Activated CD4-positive, alpha-beta T cell treated with anti-CD3 and anti-CD28 coated beads for 4 hours (primary cell): ENCODE data around the gene TEAD2.
"Not testable (repeated sequence)": the region's sequence is repeated elsewhere in the genome, so short reads cannot be mapped to it uniquely, and the experiment has no call there.

ENCODE experiments used
- DNase-seq, 2 donors: peaks; one replicate each; pipeline ENCODE4 v3.0.0-alpha.2; 2020

The TEAD2 gene

DNA sequence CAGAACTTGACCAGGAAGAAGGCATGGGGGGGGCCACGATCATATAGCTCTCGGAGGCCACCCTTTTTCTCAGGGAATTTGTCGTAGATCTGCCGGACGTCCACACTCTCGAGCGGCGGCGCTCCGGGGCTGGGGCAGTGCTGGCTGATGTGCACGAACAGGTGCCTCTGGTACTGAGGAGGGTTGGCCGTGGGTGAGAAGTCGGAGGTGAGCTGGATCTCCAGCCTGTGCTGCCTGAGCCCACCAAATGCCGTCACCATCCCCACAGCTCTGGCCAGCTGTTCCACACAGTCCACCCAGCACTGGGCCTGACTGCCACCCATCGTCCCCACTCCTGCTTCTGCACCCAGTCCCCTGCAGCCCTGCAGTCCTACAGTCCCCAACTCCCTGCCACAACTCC lies 15.0 kb downstream of the TEAD2 start:
- no peak for DNase-seq

- DNase-seq = no peak
Measured at GRCh38 chr19:49344505-49345423, 17.5 kb downstream of the TEAD2 start.

- DNase-seq = no peak
Measured at GRCh38 chr19:49343123-49343522, 19.1 kb downstream of the TEAD2 start.

GRCh38 chr19:49342291-49342721 lies 19.9 kb downstream of the TEAD2 start:
- DNase-seq = no peak

DNA sequence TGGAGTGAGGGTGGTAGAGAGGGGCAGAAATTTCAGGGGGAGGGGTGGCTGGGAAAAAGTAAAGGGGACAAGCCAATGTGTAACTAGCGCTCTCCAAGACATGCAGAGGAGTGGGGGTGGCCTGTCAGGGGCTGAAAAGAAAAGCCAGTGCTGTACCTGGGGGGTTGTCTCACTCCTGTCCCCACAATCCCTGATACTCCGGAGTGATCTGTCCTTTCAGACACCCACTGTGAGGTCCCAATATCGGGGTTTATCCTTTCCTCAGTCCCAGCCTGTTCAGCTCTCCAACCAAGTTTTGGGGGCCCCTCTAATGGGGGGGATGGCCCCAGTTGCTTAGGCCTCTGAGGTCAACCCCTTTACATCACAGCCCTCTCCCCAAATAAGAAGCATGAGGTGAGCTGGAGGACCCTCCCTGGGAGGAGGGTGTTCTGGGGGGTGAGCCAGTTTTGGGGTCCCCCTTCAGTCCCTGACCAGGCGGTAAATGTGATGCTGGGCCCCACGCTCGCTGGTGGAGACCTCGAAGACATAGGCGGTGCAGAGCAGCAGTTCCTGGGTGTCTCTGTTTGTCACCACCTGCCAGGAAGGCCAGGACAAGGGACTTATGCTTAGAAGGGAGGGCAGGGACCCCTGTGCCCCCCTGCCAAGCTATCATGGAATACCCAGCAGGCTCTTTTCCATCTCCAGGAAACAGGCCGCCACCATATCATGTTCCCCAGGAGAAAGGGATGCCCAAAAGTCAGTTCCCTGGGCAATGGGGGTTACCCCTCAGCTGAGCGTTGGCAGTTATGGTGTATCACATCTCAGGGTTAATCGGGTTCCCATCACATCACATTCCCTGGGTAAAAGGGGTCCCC lies 21.1 kb downstream of the TEAD2 start:
- DNase-seq = no peak

DNA sequence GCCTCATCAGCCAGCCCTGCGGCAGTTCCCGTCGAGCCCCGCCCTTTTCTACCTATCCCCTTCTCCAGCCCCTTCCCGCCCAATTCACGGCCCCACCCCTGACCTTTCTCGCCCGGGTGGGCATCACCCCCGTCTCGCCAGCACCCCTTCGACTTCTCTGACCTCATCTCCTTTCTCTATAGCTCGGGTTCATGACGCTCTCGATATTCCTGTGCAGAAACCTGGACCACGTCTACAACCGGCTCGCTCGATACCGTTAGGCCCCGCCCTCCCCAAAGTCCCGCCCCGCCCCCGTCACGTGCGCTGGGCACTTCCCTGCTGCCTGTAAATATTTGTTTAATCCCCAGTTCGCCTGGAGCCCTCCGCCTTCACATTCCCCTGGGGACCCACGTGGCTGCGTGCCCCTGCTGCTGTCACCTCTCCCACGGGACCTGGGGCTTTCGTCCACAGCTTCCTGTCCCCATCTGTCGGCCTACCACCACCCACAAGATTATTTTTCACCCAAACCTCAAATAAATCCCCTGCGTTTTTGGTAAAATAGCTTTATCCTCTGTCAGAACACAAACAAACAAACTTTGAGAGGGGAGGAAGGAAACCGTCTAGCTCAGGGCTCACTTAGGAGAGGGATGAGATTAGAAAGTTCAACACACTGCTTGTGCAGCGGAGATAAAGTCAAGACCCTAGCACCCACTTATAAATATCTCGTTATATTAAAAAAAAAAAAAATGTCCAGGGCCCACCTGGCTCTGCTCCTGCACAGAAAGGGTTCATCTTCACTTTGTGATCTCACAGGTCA lies 21.9 kb downstream of the TEAD2 start:
- no peak for DNase-seq

- no peak for DNase-seq
Measured at GRCh38 chr19:49339301-49340068, 22.7 kb downstream of the TEAD2 start.

- DNase-seq = no peak
Measured at GRCh38 chr19:49338691-49339300, 23.4 kb downstream of the TEAD2 start.

- DNase-seq = no peak
Measured at GRCh38 chr19:49338023-49338677, 24.1 kb downstream of the TEAD2 start.

DNA sequence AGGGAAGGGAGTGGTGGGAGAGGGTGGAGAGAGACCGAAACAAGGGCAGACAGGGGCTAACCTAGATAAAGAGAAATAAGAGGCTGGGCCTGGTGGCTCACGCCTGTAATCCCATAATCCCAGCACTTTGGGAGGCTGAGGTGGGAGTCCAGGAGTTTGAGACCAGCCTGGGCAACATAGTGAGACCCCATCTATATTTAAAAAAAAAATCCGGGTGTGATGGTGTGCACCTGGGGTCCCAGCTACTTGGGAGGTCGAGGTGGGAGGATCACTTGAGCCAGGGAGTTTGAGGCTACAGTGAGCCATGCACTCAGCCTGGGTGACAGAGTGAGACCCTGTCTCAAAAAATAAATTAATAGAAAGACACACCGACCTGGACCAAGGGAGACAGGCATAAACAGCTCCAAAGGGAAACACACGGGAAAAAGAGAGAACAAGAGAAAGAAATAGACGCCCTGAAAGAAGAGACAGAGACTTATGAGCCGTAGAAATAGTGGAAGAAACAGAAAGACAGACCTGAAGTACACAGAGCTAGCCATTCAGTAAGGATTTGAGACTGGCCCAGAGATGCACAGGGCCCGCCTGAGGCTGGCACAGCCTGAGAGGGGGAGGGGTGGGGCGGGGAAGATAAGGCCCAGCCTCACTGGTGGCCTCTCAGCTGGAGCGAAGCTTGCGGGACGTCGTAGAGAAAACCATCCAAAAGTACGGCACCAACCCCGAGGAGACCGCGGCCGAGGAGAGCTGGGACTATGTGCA lies 24.8 kb downstream of the TEAD2 start:
- no peak for DNase-seq

DNA sequence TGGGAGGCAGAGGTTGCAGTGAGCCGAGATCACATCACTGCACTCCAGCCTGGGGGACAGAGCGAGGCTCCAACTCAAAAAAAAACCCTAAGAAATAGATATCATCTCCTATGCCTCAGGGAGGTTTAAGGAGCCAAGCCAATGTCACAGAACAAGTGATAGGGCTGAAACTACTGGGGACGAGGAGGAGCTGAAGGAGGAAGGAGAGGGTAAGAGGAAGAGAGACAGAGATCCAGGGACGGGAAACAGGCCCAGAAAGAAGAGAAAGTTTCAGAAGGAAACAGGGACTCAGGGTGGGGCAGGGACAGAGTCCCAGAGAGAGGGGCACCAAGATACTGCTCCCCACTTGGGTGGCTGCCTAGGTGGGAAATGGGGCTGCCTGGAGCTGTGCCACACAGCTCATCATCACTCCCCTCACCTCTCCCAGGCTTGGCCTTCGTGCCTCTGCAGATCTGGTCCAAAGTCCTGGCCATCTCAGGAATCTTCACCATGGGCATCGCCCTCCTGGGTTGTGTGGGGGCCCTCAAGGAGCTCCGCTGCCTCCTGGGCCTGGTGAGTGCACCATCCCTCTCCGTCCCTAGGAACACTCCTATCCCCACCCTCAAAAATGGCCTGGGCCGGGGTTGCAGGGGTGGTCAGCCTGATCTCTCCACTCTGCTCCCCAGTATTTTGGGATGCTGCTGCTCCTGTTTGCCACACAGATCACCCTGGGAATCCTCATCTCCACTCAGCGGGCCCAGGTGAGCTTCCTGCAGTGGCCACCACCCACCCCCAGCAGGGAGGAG lies 25.5 kb downstream of the TEAD2 start:
- no peak for DNase-seq

DNA sequence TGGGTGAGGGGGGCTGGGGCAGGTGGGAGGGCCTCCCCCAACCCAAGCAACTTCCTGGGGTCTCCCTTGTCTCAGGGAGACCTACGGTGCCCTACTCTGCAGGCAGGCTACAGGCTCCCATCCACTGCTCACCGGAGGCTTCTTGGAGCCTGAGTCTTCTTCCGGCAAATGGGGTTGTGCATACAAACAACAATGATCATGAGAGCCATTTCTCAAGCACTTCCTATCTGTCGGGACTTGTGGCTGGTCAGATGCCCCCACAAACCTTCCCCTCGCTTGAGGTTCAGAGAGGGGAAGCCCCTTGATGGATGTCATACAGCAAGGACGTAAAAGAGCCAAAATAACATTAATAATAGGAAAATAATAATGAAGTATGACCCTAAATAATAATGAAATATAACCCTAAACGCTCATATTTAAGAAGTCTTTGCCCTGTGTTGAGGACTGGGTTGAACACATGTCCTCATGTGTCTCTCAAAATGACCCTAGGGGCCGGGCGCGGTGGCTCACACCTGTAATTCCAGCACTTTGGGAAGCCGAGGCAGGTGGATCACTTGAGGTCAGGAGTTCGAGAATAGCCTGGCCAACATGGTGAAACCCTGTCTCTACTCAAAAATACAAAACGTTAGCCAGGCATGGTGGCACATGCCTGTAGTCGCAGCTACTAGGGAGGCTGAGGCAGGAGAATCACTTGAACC lies 26.3 kb downstream of the TEAD2 start:
- DNase-seq = no peak

- DNase-seq = peak; percentile 44 to 52
Measured at GRCh38 chr19:49335071-49335783, 27.0 kb downstream of the TEAD2 start, which contains the start of gene CD37. CD37 (plus strand) TSS chr19:49335406; CDS start chr19:49335541, 135 bp downstream.

GRCh38 chr19:49333811-49334288 lies 28.4 kb downstream of the TEAD2 start:
- DNase-seq = peak; percentile 60 to 69

DNA sequence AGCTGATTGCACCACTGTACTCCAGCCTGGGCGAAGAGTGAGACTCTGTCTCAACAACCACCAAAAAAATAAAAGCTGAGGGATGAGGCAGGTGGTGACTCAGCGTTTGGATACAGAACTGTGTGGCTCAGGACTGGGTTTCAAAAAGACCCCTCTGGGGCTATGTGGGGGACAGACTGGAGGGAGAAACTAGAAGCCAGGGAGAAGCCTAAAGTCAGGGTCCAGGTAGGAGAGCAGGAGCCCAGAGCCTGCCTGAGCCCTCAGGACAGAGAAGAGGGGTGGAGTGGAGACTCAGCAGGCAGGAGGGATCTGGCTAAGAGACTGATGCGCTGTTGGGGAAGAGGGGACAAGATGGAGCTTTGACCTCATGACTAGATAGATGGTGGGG lies 28.8 kb downstream of the TEAD2 start:
- no peak for DNase-seq

DNA sequence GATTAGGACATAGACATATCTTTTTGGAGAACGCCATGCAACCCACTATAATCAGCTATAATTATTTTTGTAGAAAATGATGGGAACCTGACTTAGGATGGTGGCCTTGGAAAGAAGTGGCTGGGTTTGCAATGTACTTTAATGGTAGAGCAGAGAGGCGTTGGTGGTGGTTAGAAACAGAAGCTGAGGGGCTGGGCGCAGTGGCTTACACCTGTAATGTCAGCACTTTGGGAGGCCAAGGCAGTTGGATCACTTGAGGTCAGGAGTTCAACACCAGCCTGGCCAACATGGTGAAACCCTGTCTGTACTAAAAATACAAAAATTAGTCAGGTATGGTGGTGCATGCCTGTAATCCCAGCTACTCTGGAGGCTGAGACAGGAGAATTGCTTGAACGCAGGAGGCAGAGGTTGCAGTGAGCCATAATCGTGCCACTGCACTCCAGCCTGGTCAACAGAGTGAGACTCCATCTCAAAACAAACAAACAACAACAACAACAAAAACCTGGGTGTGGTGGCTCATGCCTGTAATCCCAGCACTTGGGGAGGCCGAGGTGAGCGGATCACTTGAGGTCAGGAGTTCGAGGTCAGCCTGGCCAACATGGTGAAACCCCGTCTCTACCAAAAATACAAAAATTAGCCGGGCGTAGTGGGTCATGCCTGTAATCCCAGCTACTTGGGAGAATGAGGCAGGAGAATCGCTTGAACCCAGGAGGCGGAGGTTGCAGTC lies 29.4 kb downstream of the TEAD2 start:
- not testable (repeated sequence) for DNase-seq

GRCh38 chr19:49331616-49332055 lies 30.6 kb downstream of the TEAD2 start:
- DNase-seq = peak; percentile 53 to 58
